ENCODE results near the gene PPM1B. TPM values are rescaled to one million over a fixed set of nuclear protein-coding genes. Genes with fewer than 3 reads are reported as not detected.

PPM1B gene
- total and polyA plus RNA-seq, 2 experiments from 2014 or later: 112 to 134 TPM

DNA sequence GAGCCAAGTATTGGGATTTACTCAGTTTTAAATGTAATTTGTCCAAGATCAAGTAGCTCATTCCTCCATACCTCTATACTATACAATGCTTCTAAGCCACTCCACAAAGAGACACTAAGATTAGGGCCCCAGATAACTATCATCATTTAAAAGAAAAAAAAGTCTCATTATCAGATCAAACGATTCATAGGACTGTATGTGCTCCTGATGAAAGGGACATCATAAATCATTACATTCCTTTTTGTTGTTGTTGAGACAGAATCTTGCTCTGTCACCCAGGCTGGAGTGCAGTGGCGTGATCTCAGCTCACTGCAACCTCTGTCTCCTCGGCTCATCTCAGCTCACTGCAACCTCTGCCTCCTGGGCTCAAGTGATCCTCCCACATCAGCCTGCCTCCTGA, 104.4 kb downstream of the PPM1B start:
- peaks cover 4% of the 10 kb centered on the region; the same call in 2 of the 3 replicates for H3K4me1 Mint-ChIP-seq
- 0 out of 2 replicates have a peak, but pooled peaks cover 4% of the 10 kb centered on the region for H3K4me1 ChIP-seq (ENCODE audit: insufficient read depth)
- H3K79me2 ChIP-seq (replicated peaks; ENCODE audit: insufficient read depth): no peaks in the 10 kb centered on the region
- no peak overlapping the region for H3K4me3 ChIP-seq
- H3K36me3 ChIP-seq (ENCODE audit: insufficient read depth): no peaks in the 10 kb centered on the region
- H3K27ac ChIP-seq (ENCODE audit: low read depth): no peak overlapping the region
- ATAC-seq (no peak), DNase-seq (ENCODE audit: low spot score) (no peak)
- H3K27me3 Mint-ChIP-seq (ENCODE audit: insufficient read depth, low read depth, poor library complexity): peaks cover 6% of the 10 kb centered on the region
- no peak overlapping the region for H3K27ac Mint-ChIP-seq
- H3K9me2 ChIP-seq (ENCODE audit: insufficient read depth): no peaks in the 10 kb centered on the region
- H3K27me3 ChIP-seq (ENCODE audit: insufficient read depth): no peaks in the 10 kb centered on the region
- no peaks in the 10 kb centered on the region for H3K9me3 Mint-ChIP-seq
- no peak overlapping the region for H2AFZ ChIP-seq
- H3K36me3 Mint-ChIP-seq (ENCODE audit: low read depth): no peaks in the 10 kb centered on the region
- no peaks in the 10 kb centered on the region for H4K20me1 ChIP-seq (replicated peaks; ENCODE audit: insufficient read depth)
- TF ChIP-seq EZH2 (IDR thresholded peaks at IDR 0.05; ENCODE audit: low read depth, unreplicated experiment) (no peak), REST (IDR thresholded peaks at IDR 0.05; ENCODE audit: unreplicated experiment) (no peak), NANOG (IDR thresholded peaks at IDR 0.05; ENCODE audit: borderline replicate concordance) (no peak), CREB1 (CRISPR knock-in tag; IDR thresholded peaks at IDR 0.05; ENCODE audit: low read depth) (no peak), POLR2AphosphoS5 (IDR thresholded peaks at IDR 0.05; ENCODE audit: low read depth) (no peak), ZNF331 (CRISPR knock-in tag; IDR thresholded peaks at IDR 0.05; ENCODE audit: low read depth) (no peak), ZNF114 (CRISPR knock-in tag; IDR thresholded peaks at IDR 0.05) (no peak), EZH2phosphoT487 (IDR thresholded peaks at IDR 0.05; ENCODE audit: unreplicated experiment) (no peak), JUNB (IDR thresholded peaks at IDR 0.05; ENCODE audit: unreplicated experiment) (no peak), ETS1 (IDR thresholded peaks at IDR 0.05) (no peak), STAT1 (IDR thresholded peaks at IDR 0.05; ENCODE audit: unreplicated experiment) (no peak), ZNF462 (CRISPR knock-in tag; IDR thresholded peaks at IDR 0.05) (no peak), CTCF (conservative IDR thresholded peaks at IDR 0.05; ENCODE audit: low read depth in 2 of 2) (no peak)
- H3K4me3 Mint-ChIP-seq: no peak overlapping the region
- no peak overlapping the region for H3K4me2 ChIP-seq
- H3F3A ChIP-seq (replicated peaks; ENCODE audit: low read depth): no peaks in the 10 kb centered on the region

All from GM23338 (cell line).